Lower leg skin (tissue), 4 donors: ENCODE data around the gene CTIF. TPM values are rescaled to one million over a fixed set of nuclear protein-coding genes. Genes with fewer than 3 reads are reported as not detected.

Source experiments
- DNase-seq, 2 donors: peaks; one replicate each; pipeline ENCODE4 v3.0.0-alpha.2; 2019; ENCODE audit warnings: low spot score in 2 of 2
- H3K4me3 ChIP-seq: fragments of 200-600 bp; sonication (generic); 2 replicates; pipeline ENCODE4 v1.5.1; 2017; ENCODE audit warnings: mild to moderate bottlenecking, low read depth; ENCODE audit not compliant: poor library complexity, severe bottlenecking
- CTCF ChIP-seq, 3 donors: fragments of 450-650 bp; IDR thresholded peaks; one replicate each; pipeline ENCODE4 v1.5.1; 2016; ENCODE audit warnings: antibody characterized with exemption in 3 of 3, mild to moderate bottlenecking in 3 of 3, moderate library complexity in 2 of 3
- POLR2A ChIP-seq, 2 donors: fragments of 450-650 bp; IDR thresholded peaks; one replicate each; pipeline ENCODE4 v1.6.1; 2016 to 2017; ENCODE audit warnings: antibody characterized with exemption in 2 of 2, mild to moderate bottlenecking in 1 of 2, moderate library complexity in 1 of 2
- WGBS, 2 donors: methylation state at CpG; one replicate each; pipeline ENCODE4 v1.1.5; 2018; 5-methylcytosine and 5-hydroxymethylcytosine counted together
- intact Hi-C: fragments of 100-400 bp; cut with DNase I; formaldehyde crosslinking; loops from one replicate; pipeline ENCODE4 v1.15.0; 2023; ENCODE audit warnings: low total_unique reads
- microRNA-seq, 2 donors: library from miRNA; unstranded; fragments of <30 nt; microRNA quantifications; one replicate each; pipeline ENCODE4, GENCODE V29; 2016; ENCODE audit warnings: borderline replicate concordance in 2 of 2, borderline number of aligned reads in 1 of 2
- total RNA-seq, 4 donors: library from RNA; depleted of rRNA; stranded (reverse); fragments of >200 nt; gene quantifications; one replicate each; pipeline ENCODE4 v1.1.0, GENCODE V29; 2016

The CTIF gene
- total RNA-seq, 4 donors from 2014 or later, result 22.6 to 44.0 (median 30.2) TPM

- 84% methylated on average over 6 of the region's 6 CpGs for WGBS, 2 donors
- TF ChIP-seq POLR2A (IDR thresholded peaks at IDR 0.05) (no peak), CTCF (IDR thresholded peaks at IDR 0.05) (no peak)
- no peak overlapping the region for H3K4me3 ChIP-seq
- DNase-seq, result no peak
- intact Hi-C loops, result no loop called here
These were observed 370.9 kb downstream of the CTIF start for GRCh38 chr18:48909721-48910120.

DNA sequence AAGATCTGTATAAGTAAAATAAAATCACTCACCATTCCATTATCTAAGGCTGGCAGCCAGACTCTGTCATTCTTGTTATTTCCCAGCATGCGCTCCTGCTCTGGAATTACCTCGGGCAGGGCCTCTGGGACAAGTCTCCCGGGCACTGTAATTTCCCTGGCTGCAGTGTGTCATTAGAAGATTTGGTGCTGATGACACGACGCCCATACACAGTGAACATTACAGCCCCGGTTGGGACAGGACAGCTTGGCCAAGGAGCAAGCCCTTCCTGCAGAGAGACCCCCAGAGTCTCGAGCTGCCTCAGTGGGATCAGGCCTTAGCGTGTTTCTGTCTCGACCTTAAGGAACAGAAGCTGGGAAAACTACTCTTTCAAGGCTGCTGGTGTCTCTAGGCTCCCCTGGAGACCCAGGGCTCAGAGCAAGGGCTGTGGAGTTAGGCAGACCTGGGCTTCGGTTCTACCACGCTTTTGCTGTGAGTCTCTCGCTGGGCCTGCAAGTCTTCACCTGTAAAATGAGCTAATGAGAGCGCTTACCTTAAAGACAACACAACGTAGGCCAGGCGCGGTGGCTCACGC lies 372.2 kb downstream of the CTIF start:
- H3K4me3 ChIP-seq, result no peak overlapping the region
- WGBS, 2 donors, result 83 to 91% methylated on average over 17 of the region's 17 CpGs
- TF ChIP-seq CTCF (IDR thresholded peaks at IDR 0.05), result no peak
- no peak for TF ChIP-seq POLR2A (IDR thresholded peaks at IDR 0.05)
- intact Hi-C loops, result no loop called here
- no peak for DNase-seq

Small RNA genes within 50 kb of the gene (microRNA-seq; reads per million reads assigned to microRNA genes)
- 0 reads per million in 2 donors for gene MIR4743

Other genes starting within 250 kb of the CTIF start
- 10 to 100 TPM; 44.2 to 59.7 (median 50.7) TPM for gene ZBTB7C, start 129.6 kb upstream of the CTIF start, total RNA-seq